Measurements from ENCODE around the gene TREM2.

- TF ChIP-seq, protein P1, sequence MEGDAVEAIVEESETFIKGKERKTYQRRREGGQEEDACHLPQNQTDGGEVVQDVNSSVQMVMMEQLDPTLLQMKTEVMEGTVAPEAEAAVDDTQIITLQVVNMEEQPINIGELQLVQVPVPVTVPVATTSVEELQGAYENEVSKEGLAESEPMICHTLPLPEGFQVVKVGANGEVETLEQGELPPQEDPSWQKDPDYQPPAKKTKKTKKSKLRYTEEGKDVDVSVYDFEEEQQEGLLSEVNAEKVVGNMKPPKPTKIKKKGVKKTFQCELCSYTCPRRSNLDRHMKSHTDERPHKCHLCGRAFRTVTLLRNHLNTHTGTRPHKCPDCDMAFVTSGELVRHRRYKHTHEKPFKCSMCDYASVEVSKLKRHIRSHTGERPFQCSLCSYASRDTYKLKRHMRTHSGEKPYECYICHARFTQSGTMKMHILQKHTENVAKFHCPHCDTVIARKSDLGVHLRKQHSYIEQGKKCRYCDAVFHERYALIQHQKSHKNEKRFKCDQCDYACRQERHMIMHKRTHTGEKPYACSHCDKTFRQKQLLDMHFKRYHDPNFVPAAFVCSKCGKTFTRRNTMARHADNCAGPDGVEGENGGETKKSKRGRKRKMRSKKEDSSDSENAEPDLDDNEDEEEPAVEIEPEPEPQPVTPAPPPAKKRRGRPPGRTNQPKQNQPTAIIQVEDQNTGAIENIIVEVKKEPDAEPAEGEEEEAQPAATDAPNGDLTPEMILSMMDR (IDR thresholded peaks at IDR 0.05; ENCODE audit: low read length) = no peak
- no peak for TF ChIP-seq EZH2 (optimal IDR thresholded peaks at IDR 0.05; ENCODE audit: low read depth, low read length)
- no peak for TF ChIP-seq EZH2phosphoT487 (IDR thresholded peaks at IDR 0.05; ENCODE audit: low read length)
Measured at GRCh38 chr6:41135062-41135832, 27.7 kb downstream of the TREM2 start.

All from MM.1S (cell line).